CD8-positive, alpha-beta memory T cell (primary cell): ENCODE data around the gene TBC1D23. TPM values are rescaled to one million over a fixed set of nuclear protein-coding genes. Genes with fewer than 3 reads are reported as not detected.
A peak's percentile ranks its signal among the peaks of the same experiment; 100 is the strongest.

Source experiments
- CTCF ChIA-PET: fragments of 350-600 bp; sonication (Branson Sonifier 250); formaldehyde crosslinking; loops from one replicate; lab custom pipeline; 2021; ENCODE audit warnings: antibody characterized with exemption; lab: Charles Lee
- POLR2A ChIA-PET: fragments of 350-600 bp; sonication (Branson Sonifier 250); formaldehyde crosslinking; loops from one replicate; lab custom pipeline; 2021; ENCODE audit warnings: antibody characterized with exemption; lab: Charles Lee
- DNase-seq, 5 donors: peaks; one replicate each; pipeline versions ENCODE4 v3.0.0 to v3.0.0-alpha.2; 2020 to 2022; ENCODE audit warnings: mixed read lengths in 1 of 5
- H3K27ac ChIP-seq: one replicate; pipeline ENCODE4 v1.7.0; 2013; ENCODE audit warnings: low read depth, mild to moderate bottlenecking, low read length, moderate library complexity
- H3K27me3 ChIP-seq: 2 replicates; pipeline ENCODE4 v1.7.0; 2013; ENCODE audit warnings: low read length, mild to moderate bottlenecking; ENCODE audit not compliant: insufficient read depth, poor library complexity, severe bottlenecking
- H3K36me3 ChIP-seq: 2 replicates; pipeline ENCODE4 v1.7.0; 2013; ENCODE audit warnings: mild to moderate bottlenecking, low read length, moderate library complexity; ENCODE audit not compliant: insufficient read depth
- H3K4me1 ChIP-seq: 2 replicates; pipeline ENCODE4 v1.7.0; 2013; ENCODE audit warnings: mild to moderate bottlenecking, low read length, moderate library complexity; ENCODE audit not compliant: insufficient read depth
- H3K4me3 ChIP-seq: 2 replicates; pipeline ENCODE4 v1.7.0; 2013; ENCODE audit warnings: mild to moderate bottlenecking, low read length
- H3K9me3 ChIP-seq: 2 replicates; pipeline ENCODE4 v1.7.0; 2013; ENCODE audit warnings: mild to moderate bottlenecking, low read length
- H3K27ac Mint-ChIP-seq, 8 donors: one replicate each; pipeline ENCODE4 v1.8.0; 2020 to 2021; ENCODE audit warnings: mixed read lengths in 8 of 8, mild to moderate bottlenecking in 6 of 8, inconsistent platforms in 3 of 8, moderate library complexity in 3 of 8
- H3K27me3 Mint-ChIP-seq, 2 donors: one replicate each; pipeline ENCODE4 v1.8.0; 2020 to 2021; ENCODE audit warnings: mixed read lengths in 2 of 2, mild to moderate bottlenecking in 1 of 2, moderate library complexity in 1 of 2
- H3K36me3 Mint-ChIP-seq, 3 donors: one replicate each; pipeline ENCODE4 v1.8.0; 2020 to 2021; ENCODE audit warnings: mixed read lengths in 3 of 3, inconsistent platforms in 1 of 3, mild to moderate bottlenecking in 1 of 3
- H3K4me1 Mint-ChIP-seq, 3 donors: one replicate each; pipeline ENCODE4 v1.8.0; 2020 to 2021; ENCODE audit warnings: mixed read lengths in 3 of 3, inconsistent platforms in 1 of 3, mild to moderate bottlenecking in 1 of 3
- H3K4me3 Mint-ChIP-seq, 7 donors: one replicate each; pipeline ENCODE4 v1.8.0; 2020 to 2021; ENCODE audit warnings: mixed read lengths in 7 of 7, mild to moderate bottlenecking in 6 of 7, moderate library complexity in 4 of 7, inconsistent platforms in 2 of 7
- H3K9me3 Mint-ChIP-seq, 5 donors: one replicate each; pipeline ENCODE4 v1.8.0; 2020 to 2022; ENCODE audit warnings: mixed read lengths in 5 of 5, mild to moderate bottlenecking in 3 of 5, moderate library complexity in 2 of 5, inconsistent platforms in 1 of 5
- polyA plus RNA-seq: library from polyadenylated mRNA; unstranded; fragments of 300-500 nt; fragmentation: Illumina TruSeq; gene quantifications from one replicate; pipeline ENCODE4 v1.2.3, GENCODE V29; 2021
- total RNA-seq, 2 experiments: library from RNA; stranded (reverse); gene quantifications; one replicate each; pipeline ENCODE4 v1.2.3, GENCODE V29; 2021

TBC1D23 gene
- total and polyA plus RNA-seq, 3 experiments from 2014 or later: 21.0 to 23.1 (median 21.9) TPM

DNA sequence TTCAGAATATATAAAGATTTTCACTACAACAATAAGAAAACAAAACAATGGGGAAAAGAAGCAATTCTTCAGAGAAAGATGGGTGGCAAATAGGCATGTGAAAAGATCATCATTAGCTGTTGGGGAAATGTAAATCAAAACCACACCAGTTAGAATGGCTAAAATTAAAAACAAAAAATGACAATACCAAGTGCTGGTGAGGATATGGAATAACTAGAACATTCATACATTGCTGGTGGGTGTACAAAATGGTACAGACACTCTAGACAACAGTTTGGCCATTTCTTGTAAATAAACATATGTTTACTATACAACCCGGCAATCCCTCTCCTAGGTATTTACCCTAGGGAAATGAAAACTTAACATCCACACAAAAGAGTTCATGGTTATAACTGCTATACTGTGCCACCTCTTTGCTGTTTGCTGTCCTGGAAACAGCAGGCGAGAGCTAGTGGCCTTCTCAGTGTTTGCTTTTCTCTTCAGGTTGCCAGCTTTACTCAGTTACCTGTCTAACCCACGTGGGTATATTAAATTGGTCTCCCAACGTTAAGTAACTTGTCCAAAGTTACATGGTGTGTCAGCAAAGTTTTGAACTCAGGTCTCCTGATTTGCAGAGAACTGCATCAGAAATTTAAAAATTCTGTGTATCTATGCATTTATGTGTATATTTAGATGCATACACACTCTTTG is 69.2 kb downstream of the TBC1D23 start:
- peaks cover 8 to 22% (median 9%) of the 10 kb centered on the region in 3 donors for H3K36me3 Mint-ChIP-seq
- no peaks in the 10 kb centered on the region for H3K27me3 ChIP-seq
- H3K27me3 Mint-ChIP-seq: no peaks in the 10 kb centered on the region
- peaks cover 0 to 3% (median 0%) of the 10 kb centered on the region in 5 donors for H3K9me3 Mint-ChIP-seq
- H3K27ac Mint-ChIP-seq: no peak overlapping the region
- ChIA-PET POLR2A (no interaction called here), CTCF (no interaction called here)
- no peak overlapping the region for H3K4me3 ChIP-seq
- H3K4me3 Mint-ChIP-seq: no peak overlapping the region
- H3K9me3 ChIP-seq: no peaks in the 10 kb centered on the region
- H3K36me3 ChIP-seq: no peaks in the 10 kb centered on the region
- H3K4me1 ChIP-seq: no peaks in the 10 kb centered on the region
- H3K27ac ChIP-seq: no peak overlapping the region
- H3K4me1 Mint-ChIP-seq: peaks cover 7 to 11% (median 7%) of the 10 kb centered on the region in 3 donors
- DNase-seq: no peak

GRCh38 chr3:100330651-100331050 is 69.9 kb downstream of the TBC1D23 start:
- Mint-ChIP-seq H3K4me3 (no peak overlapping the region), H3K27ac (no peak overlapping the region), H3K27me3 (no peaks in the 10 kb centered on the region), H3K36me3 (peaks cover 8 to 17% (median 9%) of the 10 kb centered on the region in 3 donors), H3K4me1 (peaks cover 14 to 18% (median 15%) of the 10 kb centered on the region in 3 donors), H3K9me3 (peaks cover 0 to 3% (median 0%) of the 10 kb centered on the region in 5 donors)
- peaks cover 5% of the 10 kb centered on the region for H3K4me1 ChIP-seq
- no peak overlapping the region for H3K27ac ChIP-seq
- CTCF ChIA-PET: no interaction called here
- no peaks in the 10 kb centered on the region for H3K9me3 ChIP-seq
- no peak overlapping the region for H3K4me3 ChIP-seq
- no peak for DNase-seq
- POLR2A ChIA-PET: no interaction called here
- H3K27me3 ChIP-seq: no peaks in the 10 kb centered on the region
- no peaks in the 10 kb centered on the region for H3K36me3 ChIP-seq

DNA sequence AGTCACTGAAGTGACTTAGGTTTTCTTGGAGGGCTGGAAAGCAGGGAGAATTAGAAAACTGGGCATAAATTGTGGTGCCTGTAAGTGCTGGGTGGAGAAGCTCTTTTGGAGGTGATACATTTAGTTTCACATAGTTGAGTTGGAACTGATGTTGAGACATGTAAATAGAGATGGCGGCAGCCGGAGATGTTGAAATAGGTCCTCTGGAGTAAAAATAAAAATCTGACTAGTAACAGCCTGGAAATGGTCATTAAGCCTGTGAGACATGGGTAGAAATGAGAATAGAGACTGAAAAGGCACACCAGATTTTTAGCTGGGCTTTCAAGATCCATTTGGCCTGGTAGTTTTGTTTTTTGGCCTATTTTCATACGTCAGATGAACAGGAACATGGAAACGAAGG is 70.9 kb downstream of the TBC1D23 start:
- H3K27me3 ChIP-seq: no peaks in the 10 kb centered on the region
- no peak overlapping the region for H3K27ac ChIP-seq
- Mint-ChIP-seq H3K4me3 (peak overlapping the region in 2 of 7 donors; percentile 50 to 80), H3K27me3 (no peaks in the 10 kb centered on the region), H3K27ac (peak overlapping the region in 4 of 8 donors; percentile 0 to 44 (median 4)), H3K4me1 (peaks cover 21 to 24% (median 22%) of the 10 kb centered on the region in 3 donors), H3K36me3 (peaks cover 4 to 12% (median 8%) of the 10 kb centered on the region in 3 donors), H3K9me3 (peaks cover 0 to 3% (median 0%) of the 10 kb centered on the region in 5 donors)
- no peak for DNase-seq
- H3K4me3 ChIP-seq: no peak overlapping the region
- ChIA-PET CTCF (interaction anchor here (0.9 kb wide), 1 partner anchor 15 kb away, joined by 3 read pairs; no protein-coding TSS in a partner anchor), POLR2A (interaction anchor here (0.6 kb wide), 1 partner anchor 511 kb away, joined by 5 read pairs; no protein-coding TSS in a partner anchor)
- H3K9me3 ChIP-seq: no peaks in the 10 kb centered on the region
- H3K4me1 ChIP-seq: peaks cover 10% of the 10 kb centered on the region
- no peaks in the 10 kb centered on the region for H3K36me3 ChIP-seq

GRCh38 chr3:100333051-100333450 is 72.3 kb downstream of the TBC1D23 start:
- H3K27me3 Mint-ChIP-seq: no peaks in the 10 kb centered on the region
- Histone ChIP-seq H3K27me3 (no peaks in the 10 kb centered on the region), H3K27ac (no peak overlapping the region), H3K4me1 (peaks cover 10% of the 10 kb centered on the region), H3K36me3 (no peaks in the 10 kb centered on the region), H3K4me3 (no peak overlapping the region), H3K9me3 (no peaks in the 10 kb centered on the region)
- peaks cover 0 to 2% (median 0%) of the 10 kb centered on the region in 3 donors for H3K36me3 Mint-ChIP-seq
- no peaks in the 10 kb centered on the region for H3K9me3 Mint-ChIP-seq
- POLR2A ChIA-PET: interaction anchor here (0.6 kb wide), 1 partner anchor 1982 kb away, joined by 5 read pairs; no protein-coding TSS in a partner anchor
- H3K4me3 Mint-ChIP-seq: peak overlapping the region in 2 of 7 donors; percentile 35 to 54
- CTCF ChIA-PET: no interaction called here
- peak overlapping the region in 2 of 8 donors; percentile 51 to 78 for H3K27ac Mint-ChIP-seq
- no peak for DNase-seq
- H3K4me1 Mint-ChIP-seq: peaks cover 21 to 29% (median 22%) of the 10 kb centered on the region in 3 donors

- peak overlapping the region; percentile 71 for H3K27ac ChIP-seq
These were observed 73.2 kb downstream of the TBC1D23 start for GRCh38 chr3:100333970-100334487.

GRCh38 chr3:100334488-100335351 is 73.9 kb downstream of the TBC1D23 start, which contains the start of gene NIT2:
Gene NIT2 (plus strand): TSS chr3:100334757. CDS start chr3:100334792, 35 bp downstream.
- ChIA-PET POLR2A (interaction anchor here (0.8 to 1.4 kb wide), 7 partner anchors 9 to 1515 kb away, joined by 3 to 8 read pairs (median 3); partner anchors contain the start of genes CMSS1, NFKBIZ and TBC1D23), CTCF (interaction anchor here (0.7 to 1.1 kb wide), 4 partner anchors 13 to 73 kb away, joined by 3 read pairs; no protein-coding TSS in a partner anchor)
- Mint-ChIP-seq H3K9me3 (no peaks in the 10 kb centered on the region), H3K36me3 (peaks cover 0 to 12% (median 0%) of the 10 kb centered on the region in 3 donors), H3K27me3 (no peaks in the 10 kb centered on the region), H3K4me3 (peak within 1 kb of the TSS; percentile 88 to 95 (median 93)), H3K4me1 (peaks cover 23 to 33% (median 26%) of the 10 kb centered on the region in 3 donors), H3K27ac (peak within 1 kb of the TSS; percentile 85 to 97 (median 94))
- Histone ChIP-seq H3K36me3 (no peaks in the 10 kb centered on the region), H3K27ac (peak within 1 kb of the TSS; percentile 71), H3K9me3 (no peaks in the 10 kb centered on the region), H3K27me3 (no peaks in the 10 kb centered on the region), H3K4me1 (peaks cover 10% of the 10 kb centered on the region), H3K4me3 (peak within 1 kb of the TSS; percentile 89)
- DNase-seq: peak; percentile 68 to 85 (median 74)

More at GRCh38 chr3:100333970-100334487, 73.2 kb downstream of the TBC1D23 start:
- DNase-seq: no peak
- Mint-ChIP-seq H3K27me3 (no peaks in the 10 kb centered on the region), H3K4me3 (peak overlapping the region; percentile 87 to 93 (median 89)), H3K27ac (peak overlapping the region; percentile 85 to 96 (median 92)), H3K4me1 (peaks cover 23 to 32% (median 24%) of the 10 kb centered on the region in 3 donors), H3K36me3 (peaks cover 0 to 5% (median 0%) of the 10 kb centered on the region in 3 donors), H3K9me3 (no peaks in the 10 kb centered on the region)
- Histone ChIP-seq H3K4me1 (peaks cover 10% of the 10 kb centered on the region), H3K4me3 (peak overlapping the region; percentile 89), H3K36me3 (no peaks in the 10 kb centered on the region), H3K9me3 (no peaks in the 10 kb centered on the region), H3K27me3 (no peaks in the 10 kb centered on the region)
- CTCF ChIA-PET: interaction anchor here (0.7 to 1.1 kb wide), 3 partner anchors 13 to 74 kb away, joined by 3 read pairs; no protein-coding TSS in a partner anchor
- POLR2A ChIA-PET: interaction anchor here (0.6 to 1.4 kb wide), 6 partner anchors 10 to 1983 kb away, joined by 3 to 6 read pairs (median 4); partner anchors contain the start of genes NFKBIZ and TBC1D23

DNA sequence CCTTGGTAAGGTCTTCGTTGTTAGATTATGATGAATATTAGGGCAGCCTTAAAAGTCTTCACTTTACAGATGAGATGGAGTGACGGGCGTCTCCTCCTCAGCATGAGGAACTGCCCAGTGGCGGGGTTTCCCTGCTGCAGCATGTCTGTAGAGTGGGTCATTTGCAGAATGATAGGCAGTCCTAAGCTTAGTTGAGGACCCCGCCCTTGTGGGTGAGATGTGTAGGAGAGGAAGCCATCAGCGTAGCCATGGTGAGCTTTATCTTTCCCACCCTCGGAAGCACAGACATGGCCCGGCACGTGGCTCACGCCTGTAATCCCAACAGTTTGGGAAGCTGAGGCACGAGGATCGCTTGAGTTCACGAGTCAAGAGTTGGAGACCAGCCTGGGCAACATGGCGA is 74.6 kb downstream of the TBC1D23 start:
- Histone ChIP-seq H3K4me1 (peaks cover 10% of the 10 kb centered on the region), H3K4me3 (peak overlapping the region; percentile 59), H3K27me3 (no peaks in the 10 kb centered on the region), H3K36me3 (no peaks in the 10 kb centered on the region), H3K27ac (peak overlapping the region; percentile 71), H3K9me3 (no peaks in the 10 kb centered on the region)
- POLR2A ChIA-PET: interaction anchor here (1.0 kb wide), 1 partner anchor 518 kb away, joined by 3 read pairs; the partner anchor contains the start of gene CMSS1
- Mint-ChIP-seq H3K36me3 (peaks cover 0 to 17% (median under 1%) of the 10 kb centered on the region in 3 donors), H3K4me3 (peak overlapping the region; percentile 86 to 95 (median 91)), H3K9me3 (no peaks in the 10 kb centered on the region), H3K27me3 (no peaks in the 10 kb centered on the region), H3K4me1 (peaks cover 23 to 33% (median 26%) of the 10 kb centered on the region in 3 donors), H3K27ac (peak overlapping the region; percentile 76 to 97 (median 93))
- CTCF ChIA-PET: interaction anchor here (0.9 to 1.0 kb wide), 2 partner anchors 14 to 18 kb away, joined by 3 read pairs; no protein-coding TSS in a partner anchor
- DNase-seq: peak in 2 of 5 donors; percentile 8 to 50
